ENCODE results near the gene PRR12.

Gene PRR12

DNA sequence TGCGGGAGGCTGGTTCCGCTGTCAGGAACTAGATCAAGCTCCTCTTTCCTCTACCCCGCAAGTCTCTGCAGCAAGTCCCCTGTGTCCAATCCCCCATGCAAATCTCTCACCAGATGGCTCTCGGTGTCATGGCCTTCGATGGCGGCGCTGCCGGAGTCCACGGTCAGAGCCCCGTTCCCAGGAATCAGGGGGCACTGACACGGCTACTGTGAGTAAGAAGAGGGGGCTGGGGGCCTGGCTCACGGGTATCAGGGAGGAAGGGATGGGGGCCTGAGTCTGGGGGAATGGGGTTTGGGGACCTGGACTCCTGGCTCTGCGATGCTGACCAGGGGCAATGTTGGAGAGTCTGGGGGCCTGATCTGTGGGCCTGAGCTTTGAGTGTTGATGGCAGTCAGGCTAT lies 55.0 kb downstream of the PRR12 start:
- no peak for DNase-seq (ENCODE audit: low read depth)

DNA sequence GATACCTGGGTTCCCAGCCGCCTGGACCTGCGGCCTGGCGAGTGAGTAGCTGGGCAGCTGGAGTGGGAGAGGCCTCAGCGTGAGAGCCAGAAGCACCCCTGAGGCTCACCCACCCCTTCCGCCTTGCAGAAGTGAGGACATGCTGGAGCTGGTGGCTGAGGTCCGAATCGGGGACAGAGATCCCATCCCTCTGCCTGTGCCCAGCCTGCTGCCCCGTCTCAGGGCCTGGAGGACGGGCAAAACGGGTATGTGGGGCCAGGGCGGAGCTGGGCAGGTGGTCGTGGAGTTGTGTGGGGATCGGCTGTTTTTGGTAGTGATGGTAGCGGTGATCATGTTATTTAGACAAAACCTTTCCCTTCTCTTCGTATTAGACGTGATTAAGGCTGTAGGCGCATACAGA lies 55.6 kb downstream of the PRR12 start:
- no peak for DNase-seq (ENCODE audit: low read depth)

- no peak for DNase-seq (ENCODE audit: low read depth)
Observed at GRCh38 chr19:49651029-49651819, 60.2 kb downstream of the PRR12 start.

DNA sequence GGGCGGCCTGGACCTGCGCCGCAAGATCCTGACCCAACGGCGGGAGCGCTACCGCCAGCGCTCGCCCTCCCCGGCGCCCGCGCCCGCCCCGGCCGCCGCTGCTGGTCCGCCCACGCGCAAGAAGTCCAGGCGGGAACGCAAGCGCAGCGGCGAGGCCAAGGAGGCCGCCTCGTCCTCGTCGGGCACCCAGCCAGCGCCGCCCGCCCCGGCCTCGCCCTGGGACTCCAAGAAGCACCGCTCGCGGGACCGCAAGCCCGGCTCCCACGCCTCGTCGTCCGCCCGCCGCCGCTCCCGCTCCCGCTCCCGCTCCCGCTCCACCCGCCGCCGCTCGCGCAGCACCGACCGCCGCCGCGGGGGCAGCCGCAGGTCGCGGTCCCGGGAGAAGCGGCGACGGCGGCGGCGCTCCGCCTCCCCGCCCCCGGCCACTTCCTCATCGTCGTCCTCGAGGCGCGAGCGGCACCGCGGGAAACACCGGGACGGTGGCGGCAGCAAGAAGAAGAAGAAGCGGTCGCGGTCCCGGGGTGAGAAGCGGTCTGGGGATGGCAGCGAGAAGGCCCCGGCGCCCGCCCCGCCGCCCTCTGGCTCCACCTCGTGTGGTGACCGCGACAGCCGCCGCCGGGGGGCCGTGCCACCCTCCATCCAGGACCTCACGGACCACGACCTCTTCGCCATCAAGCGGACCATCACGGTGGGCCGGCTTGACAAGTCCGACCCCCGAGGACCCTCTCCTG lies 61.0 kb downstream of the PRR12 start:
- no peak for DNase-seq (ENCODE audit: low read depth)

GRCh38 chr19:49652551-49653465 lies 61.8 kb downstream of the PRR12 start:
- DNase-seq (ENCODE audit: low read depth) = no peak

- DNase-seq (ENCODE audit: low read depth) = no peak
Observed at GRCh38 chr19:49653466-49653806, 62.5 kb downstream of the PRR12 start.

- DNase-seq (ENCODE audit: low read depth) = no peak
Observed at GRCh38 chr19:49654581-49654980, 63.6 kb downstream of the PRR12 start.

- no peak for DNase-seq (ENCODE audit: low read depth)
Observed at GRCh38 chr19:49655570-49656455, 64.8 kb downstream of the PRR12 start.

DNA sequence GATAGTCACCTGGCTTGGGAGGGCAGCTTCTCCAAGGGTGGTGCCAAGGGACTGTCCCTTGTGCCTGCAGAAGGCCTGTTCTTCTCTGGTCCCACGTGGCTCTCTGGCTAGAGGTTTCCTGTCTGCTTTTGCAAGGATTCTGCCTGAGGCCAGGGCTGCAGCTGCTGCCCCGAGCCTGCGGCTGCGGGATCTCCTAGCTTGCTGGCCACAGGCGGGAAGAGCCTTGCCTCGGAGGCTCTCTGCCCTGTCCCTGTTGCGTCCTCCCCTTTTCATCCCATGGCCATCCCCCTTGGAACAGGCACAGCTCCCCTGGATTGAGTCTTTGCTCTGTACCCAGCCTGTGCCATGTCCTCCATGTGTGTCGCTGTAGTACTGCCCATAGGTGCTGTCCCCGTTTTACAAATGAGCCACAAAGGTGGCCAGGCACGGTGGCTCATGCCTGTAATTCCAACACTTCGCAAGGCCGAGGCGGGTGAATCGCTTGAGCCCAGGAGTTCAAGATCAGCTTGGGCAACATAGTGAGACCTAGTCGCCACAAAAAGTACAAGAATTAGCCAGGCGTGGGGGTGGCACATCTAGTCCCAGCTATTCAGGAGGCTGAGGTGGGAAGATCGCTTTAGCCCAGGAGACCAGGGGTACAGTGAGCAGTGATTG lies 65.6 kb downstream of the PRR12 start:
- no peak for DNase-seq (ENCODE audit: low read depth)

GRCh38 chr19:49657493-49658138 lies 66.6 kb downstream of the PRR12 start:
- no peak for DNase-seq (ENCODE audit: low read depth)

- no peak for DNase-seq (ENCODE audit: low read depth)
Observed at GRCh38 chr19:49658139-49658517, 67.1 kb downstream of the PRR12 start.

DNA sequence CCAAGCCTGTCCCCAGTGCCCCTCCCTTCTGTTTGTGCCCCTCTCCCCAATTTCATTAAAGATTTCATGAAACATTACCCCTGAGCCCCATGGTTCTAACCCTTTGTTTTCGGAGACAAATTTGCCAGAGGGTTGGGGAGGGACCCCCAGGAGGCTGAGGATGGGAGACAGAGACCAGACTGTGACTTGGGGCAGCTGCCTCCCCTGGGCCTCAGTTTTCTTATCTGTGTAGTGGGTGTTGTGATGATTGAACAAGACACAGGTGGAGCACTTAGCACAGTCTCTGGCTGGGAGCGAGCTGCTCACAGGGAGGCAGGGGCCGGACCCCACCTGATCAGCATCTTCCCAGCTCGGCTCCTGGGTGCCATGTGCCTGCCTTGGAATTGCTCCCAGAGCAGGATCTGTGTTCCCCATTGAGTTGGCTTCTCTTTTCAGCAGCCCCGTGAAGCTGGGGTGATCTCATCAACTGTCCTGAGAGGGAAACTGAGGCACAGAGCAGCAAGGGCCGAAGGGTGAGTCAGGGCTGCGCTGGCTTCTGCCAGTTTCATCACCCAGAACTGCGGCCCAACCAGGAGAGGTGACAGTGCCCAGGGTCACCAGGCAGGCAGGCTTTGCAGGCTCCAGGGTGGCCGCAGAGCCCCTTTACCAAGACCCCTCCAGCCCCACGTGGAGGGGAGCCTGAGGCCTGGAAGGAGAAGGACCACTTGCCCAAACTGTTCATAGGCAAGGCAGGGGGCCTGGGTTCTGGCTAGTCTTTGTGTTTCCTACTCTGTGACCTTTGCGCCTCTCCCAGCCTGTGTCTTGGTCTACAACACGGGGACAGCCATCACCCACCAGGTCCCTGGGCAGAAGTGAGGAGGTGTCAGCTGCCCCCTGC lies 67.8 kb downstream of the PRR12 start:
- DNase-seq (ENCODE audit: low read depth) = no peak

- no peak for DNase-seq (ENCODE audit: low read depth)
Observed at GRCh38 chr19:49660338-49660961, 69.5 kb downstream of the PRR12 start.

DNA sequence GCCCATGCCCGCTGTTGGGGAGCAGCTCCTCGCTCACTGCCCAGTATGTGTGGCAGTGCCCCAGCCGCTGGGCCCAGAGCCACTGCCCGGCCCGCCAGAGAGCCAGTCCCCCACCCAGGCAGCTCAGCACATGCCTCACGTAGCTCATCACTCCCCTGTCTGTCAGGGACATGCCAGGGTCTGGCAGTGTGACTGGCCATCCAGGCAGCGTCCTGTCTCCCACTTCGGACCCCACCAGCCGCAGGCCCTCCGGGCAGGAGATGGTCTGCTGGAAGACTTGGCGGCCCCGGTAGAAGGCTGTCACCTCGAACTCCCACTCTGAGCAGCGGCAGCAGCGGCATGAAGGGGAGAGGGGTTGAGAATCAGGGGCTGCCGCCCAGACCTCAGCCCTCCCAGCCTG lies 71.0 kb downstream of the PRR12 start:
- DNase-seq (ENCODE audit: low read depth) = no peak

DNA sequence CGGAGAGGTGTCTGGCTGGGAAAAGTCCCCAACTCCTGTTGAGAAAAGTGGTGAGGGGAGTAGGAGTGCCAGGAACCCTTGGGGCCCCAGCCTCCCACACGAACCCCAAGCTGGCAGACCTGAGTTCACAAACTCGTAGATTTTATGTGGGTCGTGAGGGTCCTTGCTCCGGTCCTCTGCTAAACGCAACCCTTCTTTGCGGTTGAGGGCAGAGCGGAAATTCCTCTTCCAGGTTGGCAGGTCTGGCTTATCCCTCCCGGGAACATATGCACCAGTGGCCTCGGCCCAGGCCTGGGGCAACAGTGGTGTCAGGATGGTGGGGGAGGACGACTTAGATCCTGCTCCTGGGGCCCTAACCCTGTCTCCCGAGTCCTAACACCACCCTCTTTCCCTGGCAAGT lies 72.2 kb downstream of the PRR12 start:
- no peak for DNase-seq (ENCODE audit: low read depth)

DNA sequence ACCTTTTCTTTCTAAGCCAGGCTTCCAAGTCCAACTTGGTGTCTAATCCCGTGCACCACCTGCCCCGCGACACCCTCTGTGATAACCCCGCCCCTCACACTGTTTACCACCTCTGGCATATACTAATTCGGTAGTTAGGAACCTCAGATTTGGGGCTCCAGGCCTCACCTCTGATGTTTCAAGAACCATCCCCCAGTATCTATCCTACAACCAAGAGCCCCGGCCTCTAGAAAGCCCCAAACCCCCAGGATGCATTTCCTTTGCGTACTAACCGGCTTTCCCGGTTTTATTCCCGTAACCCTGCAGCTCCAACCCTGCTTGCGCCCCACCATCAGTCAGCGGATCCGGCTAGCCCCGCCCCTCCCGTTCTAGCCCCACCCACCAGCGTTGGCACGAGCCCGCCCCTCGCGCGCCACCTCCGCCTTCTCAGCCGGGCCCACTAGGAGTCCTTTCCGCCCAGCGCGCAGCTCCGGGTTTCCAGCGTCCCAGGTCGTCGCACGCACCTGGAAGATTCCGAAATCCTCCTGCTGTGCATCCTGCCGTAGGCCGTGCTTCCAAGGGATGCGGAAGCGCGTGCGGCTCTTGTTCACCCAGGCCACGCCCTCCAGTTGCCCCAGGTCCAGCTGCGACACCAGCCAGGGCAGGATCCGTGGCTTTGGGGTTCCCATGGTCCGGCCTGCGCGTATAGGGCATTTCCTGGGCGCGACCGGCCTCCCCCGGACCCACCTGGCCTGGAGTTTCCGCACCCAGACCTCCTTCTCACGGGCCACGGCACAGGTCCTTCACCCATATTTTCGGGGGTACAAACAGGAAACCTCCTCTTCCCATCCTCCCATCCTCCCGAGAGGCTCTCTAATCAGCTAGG lies 73.4 kb downstream of the PRR12 start:
- no peak for DNase-seq (ENCODE audit: low read depth)

DNA sequence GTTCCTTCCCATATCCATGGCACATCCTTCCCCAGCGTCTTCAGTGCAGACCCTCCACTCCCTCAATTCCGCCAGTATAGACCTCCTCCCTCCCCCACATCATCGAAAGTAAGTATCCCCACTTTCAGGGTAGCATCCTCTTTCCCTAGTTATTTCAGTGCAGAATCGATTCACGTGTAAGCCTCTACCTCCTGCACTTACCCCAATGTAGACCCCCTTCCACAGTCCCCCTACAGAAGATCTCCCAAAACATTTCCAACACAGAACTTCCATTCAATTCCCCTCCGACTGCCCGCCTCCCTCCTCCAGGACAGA lies 74.0 kb downstream of the PRR12 start:
- DNase-seq (ENCODE audit: low read depth) = no peak

DNA sequence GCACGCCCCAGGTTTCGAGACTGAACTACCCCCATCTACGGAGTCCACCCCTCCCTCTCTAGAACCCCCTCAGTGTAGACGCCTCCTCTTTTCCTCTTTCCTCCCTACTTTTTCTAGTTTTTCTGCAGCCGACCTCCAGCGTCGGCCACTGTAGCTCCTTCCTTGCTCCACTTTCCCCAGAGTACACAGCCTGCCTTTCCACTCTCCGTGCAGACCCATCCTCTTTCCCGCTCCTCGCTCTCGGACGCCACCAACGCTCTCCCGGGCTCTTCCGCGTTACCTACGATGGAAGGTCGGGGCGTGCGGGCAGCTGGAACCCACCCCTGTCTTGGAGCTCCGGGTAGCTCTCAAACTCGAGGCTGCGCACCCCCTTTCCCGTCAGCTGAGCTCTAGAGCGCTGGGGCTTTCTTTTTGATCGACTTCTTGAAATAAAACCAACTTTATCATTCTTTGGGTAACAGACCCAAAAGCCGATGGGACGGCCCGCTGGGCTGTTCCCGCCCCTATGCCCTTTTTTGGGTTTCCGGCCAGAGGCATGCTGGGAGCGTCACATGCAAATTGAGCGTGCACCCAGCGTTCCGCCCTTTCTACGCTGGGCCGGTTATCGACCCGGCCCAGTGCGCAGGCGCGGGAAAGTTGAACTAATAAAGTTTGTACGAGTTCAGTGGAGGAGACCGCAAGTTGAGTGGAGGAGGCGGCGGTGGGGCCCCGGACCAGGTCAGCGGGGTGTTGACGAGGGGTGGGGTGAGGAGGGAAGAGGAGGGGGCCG lies 74.6 kb downstream of the PRR12 start, which contains the start of the genes BCL2L12 and IRF3:
Gene BCL2L12, plus strand, starts transcription at position 583 of the 769 bp plus-strand sequence. CDS start 760 bp downstream, outside the sequence.
Gene IRF3, minus strand, starts transcription at position 507 of the 769 bp plus-strand sequence. CDS start 1,019 bp downstream, outside the sequence.
- DNase-seq (ENCODE audit: low read depth) = peak; percentile 97

All from HS-27A (cell line).